ENCODE measurements around the gene LDLRAD2. TPM values are rescaled to one million over a fixed set of nuclear protein-coding genes. Genes with fewer than 3 reads are reported as not detected.

The LDLRAD2 gene
- total RNA-seq, 1 donor from 2014 or later: 0.19 TPM

DNA sequence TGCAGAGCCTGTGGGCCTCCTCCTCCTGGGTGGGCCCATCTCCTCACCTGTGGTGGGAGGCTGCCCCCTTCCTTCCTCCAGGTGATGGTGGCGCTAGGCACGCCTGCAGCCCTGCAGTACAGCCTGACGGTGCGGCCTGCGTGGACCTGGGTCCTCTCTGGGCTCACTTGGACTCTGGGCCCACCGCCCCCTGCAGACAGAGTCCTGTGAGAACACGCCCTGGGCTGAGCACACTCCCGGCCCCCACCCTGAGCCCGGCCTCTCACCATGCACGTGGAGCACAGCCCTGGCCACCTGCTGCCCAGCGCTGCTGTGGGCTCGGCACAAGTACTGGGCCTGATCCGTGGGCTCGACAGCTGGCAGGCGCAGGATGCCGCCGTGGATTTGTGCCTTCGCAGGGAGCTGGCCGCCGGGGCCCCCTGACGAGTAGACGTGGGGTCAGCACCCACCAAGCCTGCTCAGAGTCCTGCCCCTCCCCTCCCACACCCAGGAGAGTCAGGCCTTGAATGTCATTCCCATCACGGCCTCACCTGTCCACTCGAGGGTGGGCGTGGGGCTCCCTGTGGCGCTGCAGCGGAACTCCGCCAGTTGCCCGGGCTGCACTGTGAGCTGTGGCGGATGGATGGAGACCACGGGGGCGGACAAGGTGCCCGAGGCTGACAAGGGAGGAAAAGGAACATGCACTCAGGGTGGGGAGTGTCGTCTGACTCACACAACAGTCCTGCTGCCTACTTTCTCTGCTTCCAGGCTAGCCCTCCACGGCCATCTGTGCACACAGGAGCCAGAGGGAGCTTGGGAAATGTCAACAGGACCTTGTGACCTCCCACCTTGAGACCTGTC, 43.4 kb downstream of the LDLRAD2 start:
- peaks cover 3% of the 10 kb centered on the region for H3K36me3 Mint-ChIP-seq
- no peak for DNase-seq (ENCODE audit: extremely low spot score, unreplicated experiment)
- TF ChIP-seq, protein P1, sequence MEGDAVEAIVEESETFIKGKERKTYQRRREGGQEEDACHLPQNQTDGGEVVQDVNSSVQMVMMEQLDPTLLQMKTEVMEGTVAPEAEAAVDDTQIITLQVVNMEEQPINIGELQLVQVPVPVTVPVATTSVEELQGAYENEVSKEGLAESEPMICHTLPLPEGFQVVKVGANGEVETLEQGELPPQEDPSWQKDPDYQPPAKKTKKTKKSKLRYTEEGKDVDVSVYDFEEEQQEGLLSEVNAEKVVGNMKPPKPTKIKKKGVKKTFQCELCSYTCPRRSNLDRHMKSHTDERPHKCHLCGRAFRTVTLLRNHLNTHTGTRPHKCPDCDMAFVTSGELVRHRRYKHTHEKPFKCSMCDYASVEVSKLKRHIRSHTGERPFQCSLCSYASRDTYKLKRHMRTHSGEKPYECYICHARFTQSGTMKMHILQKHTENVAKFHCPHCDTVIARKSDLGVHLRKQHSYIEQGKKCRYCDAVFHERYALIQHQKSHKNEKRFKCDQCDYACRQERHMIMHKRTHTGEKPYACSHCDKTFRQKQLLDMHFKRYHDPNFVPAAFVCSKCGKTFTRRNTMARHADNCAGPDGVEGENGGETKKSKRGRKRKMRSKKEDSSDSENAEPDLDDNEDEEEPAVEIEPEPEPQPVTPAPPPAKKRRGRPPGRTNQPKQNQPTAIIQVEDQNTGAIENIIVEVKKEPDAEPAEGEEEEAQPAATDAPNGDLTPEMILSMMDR (conservative IDR thresholded peaks at IDR 0.05): no peak
- no peaks in the 10 kb centered on the region for H3K4me1 Mint-ChIP-seq (ENCODE audit: unreplicated experiment)
- H3K27ac Mint-ChIP-seq: no peak overlapping the region
- H3K27me3 Mint-ChIP-seq: no peaks in the 10 kb centered on the region
- no peak overlapping the region for H3K4me3 Mint-ChIP-seq
- H3K9me3 Mint-ChIP-seq: no peaks in the 10 kb centered on the region

DNA sequence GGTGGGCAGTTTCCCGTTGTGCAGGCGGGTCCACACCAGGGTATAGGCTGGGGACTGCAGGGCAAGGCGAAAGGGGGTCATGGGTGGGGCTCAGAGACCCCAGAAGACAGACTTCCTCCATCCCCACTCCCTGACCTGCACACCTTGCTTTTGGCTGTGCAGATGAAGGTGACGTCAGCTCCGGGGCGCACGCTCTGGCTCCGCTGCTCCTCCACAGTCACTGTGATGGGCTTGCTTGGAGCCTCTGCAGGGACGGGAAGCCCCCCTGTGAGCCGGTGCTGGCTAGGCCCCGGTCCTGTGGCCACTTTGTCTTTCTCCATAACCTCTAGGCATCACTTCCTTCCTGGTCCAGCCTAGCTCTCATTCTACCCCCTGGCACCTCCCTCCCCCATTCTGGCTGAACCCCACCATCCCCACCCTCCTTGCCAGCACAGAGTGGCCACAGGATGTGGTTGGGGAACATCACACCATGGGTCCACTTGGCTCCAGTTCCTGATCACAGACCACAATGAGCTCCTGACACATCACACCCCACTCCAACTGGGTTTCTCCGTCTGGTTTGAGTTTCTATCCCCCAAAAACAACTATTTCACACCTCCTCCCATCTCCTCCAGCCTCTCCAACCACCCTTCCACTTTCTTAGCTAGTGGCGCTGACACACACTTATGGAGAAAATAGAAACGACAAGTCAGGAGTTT, 45.2 kb downstream of the LDLRAD2 start:
- Mint-ChIP-seq H3K4me1 (ENCODE audit: unreplicated experiment) (no peaks in the 10 kb centered on the region), H3K9me3 (no peaks in the 10 kb centered on the region), H3K36me3 (peaks cover 14% of the 10 kb centered on the region), H3K4me3 (no peak overlapping the region), H3K27ac (no peak overlapping the region), H3K27me3 (no peaks in the 10 kb centered on the region)
- TF ChIP-seq, protein P1 (conservative IDR thresholded peaks at IDR 0.05): no peak
- no peak for DNase-seq (ENCODE audit: extremely low spot score, unreplicated experiment)

DNA sequence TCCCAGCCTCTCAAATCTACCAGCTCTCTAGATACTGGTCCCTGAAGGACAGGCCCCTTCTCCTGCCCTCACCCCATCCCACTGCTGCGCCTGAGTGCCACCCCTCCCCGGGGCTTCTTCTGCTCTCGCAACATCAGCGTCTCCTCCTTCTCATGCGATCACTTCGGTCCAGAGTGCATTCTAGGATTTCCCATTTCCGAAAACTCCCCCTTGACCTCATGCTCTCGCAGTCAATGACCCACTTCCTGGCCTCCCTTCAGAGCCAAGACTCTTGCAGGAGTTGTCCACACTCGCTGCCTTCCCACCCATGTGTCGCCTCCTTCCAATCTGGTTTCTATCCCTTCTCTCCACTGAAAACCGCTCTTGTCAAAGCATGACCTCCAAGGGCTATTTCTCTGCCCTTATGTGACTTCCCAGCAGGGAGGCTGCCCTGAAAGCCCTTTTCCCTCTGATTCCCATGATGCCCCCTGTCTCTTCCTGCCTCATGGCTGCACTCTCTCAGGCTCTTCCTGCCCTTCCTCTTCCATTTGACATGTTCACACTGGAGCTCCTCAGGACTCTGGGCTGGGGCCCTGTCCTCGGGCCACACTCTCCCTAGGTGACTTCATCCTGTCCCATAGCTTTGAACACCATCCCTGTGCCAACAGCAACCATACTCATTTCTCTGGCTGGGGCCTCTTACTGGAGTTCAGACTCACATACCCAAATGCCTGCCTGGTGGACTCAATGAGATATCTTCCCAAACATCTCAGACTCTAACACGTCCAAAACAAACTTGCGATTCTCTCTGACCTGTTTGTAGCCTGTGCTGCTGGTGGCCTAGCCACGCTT, 46.0 kb downstream of the LDLRAD2 start:
- no peak overlapping the region for H3K27ac Mint-ChIP-seq
- no peak for DNase-seq (ENCODE audit: extremely low spot score, unreplicated experiment)
- no peaks in the 10 kb centered on the region for H3K9me3 Mint-ChIP-seq
- H3K4me3 Mint-ChIP-seq: no peak overlapping the region
- peaks cover 14% of the 10 kb centered on the region for H3K36me3 Mint-ChIP-seq
- H3K27me3 Mint-ChIP-seq: no peaks in the 10 kb centered on the region
- no peaks in the 10 kb centered on the region for H3K4me1 Mint-ChIP-seq (ENCODE audit: unreplicated experiment)
- TF ChIP-seq, protein P1 (conservative IDR thresholded peaks at IDR 0.05): no peak

DNA sequence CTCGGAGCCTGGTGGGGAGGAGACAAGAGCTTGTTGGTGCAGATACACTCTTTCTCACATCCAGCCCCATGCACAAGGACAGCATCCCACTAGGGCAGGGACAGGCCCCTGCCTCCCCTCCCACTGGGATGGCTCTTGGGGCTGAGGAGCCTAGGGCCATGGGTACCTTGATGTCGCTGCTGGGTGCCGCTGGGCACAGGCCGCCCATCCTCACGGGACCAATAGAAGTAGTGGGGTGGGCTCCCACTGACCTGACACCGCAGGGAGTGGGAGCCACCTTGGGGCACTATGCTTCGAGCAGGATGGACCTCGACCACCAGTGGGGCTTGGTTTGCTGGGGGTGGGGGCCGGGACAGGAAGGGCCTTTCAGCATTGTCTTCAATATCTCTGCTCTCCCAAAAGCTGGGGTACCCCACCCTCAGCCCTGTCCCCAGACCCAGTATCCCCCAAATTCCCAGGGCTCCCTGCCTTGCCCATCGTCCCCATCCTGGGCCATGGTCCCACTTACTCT, 47.7 kb downstream of the LDLRAD2 start:
- Mint-ChIP-seq H3K4me1 (ENCODE audit: unreplicated experiment) (no peaks in the 10 kb centered on the region), H3K36me3 (peaks cover 14% of the 10 kb centered on the region), H3K4me3 (no peak overlapping the region), H3K27ac (no peak overlapping the region), H3K9me3 (no peaks in the 10 kb centered on the region), H3K27me3 (no peaks in the 10 kb centered on the region)
- TF ChIP-seq, protein P1 (conservative IDR thresholded peaks at IDR 0.05): no peak
- no peak for DNase-seq (ENCODE audit: extremely low spot score, unreplicated experiment)

DNA sequence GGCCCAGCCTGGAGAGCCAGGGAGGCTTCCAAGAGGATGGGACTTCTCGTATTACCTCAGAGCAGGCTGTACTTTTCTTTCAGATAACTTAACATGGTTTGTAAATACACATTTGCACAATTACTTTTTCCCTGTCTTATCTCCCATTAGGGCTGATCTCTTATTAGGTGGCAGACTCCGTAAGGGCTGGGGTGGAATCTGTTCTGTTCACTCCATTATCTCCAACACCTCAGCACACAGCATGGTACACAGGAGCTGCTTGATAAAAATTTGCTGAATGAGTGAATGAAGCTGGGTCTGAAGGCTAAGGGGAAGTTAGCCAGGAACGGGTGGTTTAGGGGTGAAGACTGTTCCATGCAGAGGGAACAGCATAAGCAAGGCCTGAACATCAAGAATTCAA, 48.9 kb downstream of the LDLRAD2 start:
- no peak for DNase-seq (ENCODE audit: extremely low spot score, unreplicated experiment)
- TF ChIP-seq, protein P1 (conservative IDR thresholded peaks at IDR 0.05): no peak
- Mint-ChIP-seq H3K4me1 (ENCODE audit: unreplicated experiment) (no peaks in the 10 kb centered on the region), H3K27me3 (no peaks in the 10 kb centered on the region), H3K9me3 (no peaks in the 10 kb centered on the region), H3K36me3 (peaks cover 14% of the 10 kb centered on the region), H3K27ac (no peak overlapping the region), H3K4me3 (no peak overlapping the region)

Data from type B pancreatic cell (in vitro differentiated cells).